ENCODE results near the gene CD274.

- no peak for TF ChIP-seq ZNF274 (IDR thresholded peaks at IDR 0.05; ENCODE audit: borderline replicate concordance, extremely low read depth, low read length)
- TF ChIP-seq, protein P1, sequence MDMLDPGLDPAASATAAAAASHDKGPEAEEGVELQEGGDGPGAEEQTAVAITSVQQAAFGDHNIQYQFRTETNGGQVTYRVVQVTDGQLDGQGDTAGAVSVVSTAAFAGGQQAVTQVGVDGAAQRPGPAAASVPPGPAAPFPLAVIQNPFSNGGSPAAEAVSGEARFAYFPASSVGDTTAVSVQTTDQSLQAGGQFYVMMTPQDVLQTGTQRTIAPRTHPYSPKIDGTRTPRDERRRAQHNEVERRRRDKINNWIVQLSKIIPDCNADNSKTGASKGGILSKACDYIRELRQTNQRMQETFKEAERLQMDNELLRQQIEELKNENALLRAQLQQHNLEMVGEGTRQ (IDR thresholded peaks at IDR 0.05; ENCODE audit: low read length) = no peak
- TF ChIP-seq RNF2 (IDR thresholded peaks at IDR 0.05; ENCODE audit: borderline replicate concordance, low read depth, low read length, missing control alignments, poor library complexity, severe bottlenecking) = no peak
- TF ChIP-seq CTCF (IDR thresholded peaks at IDR 0.05; ENCODE audit: control extremely low read depth in 1 of 3, insufficient read depth in 1 of 3, low read depth in 1 of 3, low read length in 3 of 3) = no peak
- no peak for TF ChIP-seq NRF1 (IDR thresholded peaks at IDR 0.05; ENCODE audit: low read depth, low read length)
- no peak for TF ChIP-seq EZH2 (IDR thresholded peaks at IDR 0.05; ENCODE audit: low read depth, low read length, severe bottlenecking)
- TF ChIP-seq MAX (IDR thresholded peaks at IDR 0.05) = no peak
- TF ChIP-seq SP1 (IDR thresholded peaks at IDR 0.05; ENCODE audit: low read depth, low read length) = no peak
- no peak for TF ChIP-seq POLR2AphosphoS5 (IDR thresholded peaks at IDR 0.05; ENCODE audit: low read depth, low read length)
- no peak for TF ChIP-seq POLR2A (IDR thresholded peaks at IDR 0.05; ENCODE audit: control extremely low read depth in 1 of 2, low read depth in 2 of 2, low read length in 2 of 2)
Observed at GRCh38 chr9:5500441-5501235, 50.3 kb downstream of the CD274 start.
